LNCaP clone FGC (cell line): ENCODE measurements around the gene LIPG.
"Not testable (repeated sequence)": the region's sequence is repeated elsewhere in the genome, so short reads cannot be mapped to it uniquely, and the experiment has no call there.

Experiments used
- DNase-seq: peaks from one replicate; pipeline ENCODE4 v3.0.0-alpha.2; 2011; ENCODE audit warnings: low read depth
- H3K4me3 ChIP-seq: 2 replicates; pipeline ENCODE4 v1.5.1; 2011; ENCODE audit warnings: mild to moderate bottlenecking, low read depth, low read length, control low read depth
- TF ChIP-seq, protein P1 (sequence below): IDR thresholded peaks from 2 replicates; pipeline ENCODE4 v1.5.1; 2012; ENCODE audit warnings: mild to moderate bottlenecking; ENCODE audit not compliant: control insufficient read depth, insufficient read depth; ENCODE audit errors: extremely low read depth

The LIPG gene

DNA sequence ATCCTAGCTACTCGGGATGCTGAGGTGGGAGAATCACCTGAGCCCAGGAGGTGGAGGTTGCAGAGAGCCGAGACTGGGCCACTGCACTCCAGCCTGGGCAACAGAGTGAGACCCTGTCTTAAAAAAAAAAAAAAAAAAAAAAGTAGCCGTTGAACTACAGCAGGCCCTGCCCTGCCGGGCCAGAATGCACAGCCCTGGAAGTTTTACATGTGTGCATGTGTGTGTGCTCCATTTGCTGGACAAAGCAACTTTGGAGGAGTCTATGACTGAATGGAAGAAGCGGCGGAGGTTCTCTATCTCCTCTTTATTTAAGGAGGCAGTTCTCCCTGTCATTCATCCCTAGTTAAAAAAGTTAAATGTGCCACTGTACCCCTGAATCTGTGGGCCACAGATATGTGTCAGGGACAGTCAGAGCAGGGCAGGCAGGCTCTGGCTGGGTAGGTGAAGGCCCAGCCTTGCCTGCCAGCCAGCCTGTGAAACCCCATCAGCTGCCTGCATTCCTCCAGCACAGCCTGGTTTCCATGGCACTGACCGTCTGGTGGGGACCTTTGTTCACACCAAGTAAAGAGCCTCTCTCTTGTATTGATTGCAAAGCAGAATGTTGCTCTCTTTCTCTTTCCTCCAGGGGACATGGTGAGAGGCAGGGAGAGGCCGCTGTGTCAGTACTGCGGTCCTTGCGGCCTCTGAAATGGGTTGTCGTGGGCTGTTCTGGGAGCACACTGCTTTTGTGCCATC, 10.9 kb downstream of the LIPG start:
- TF ChIP-seq, protein P1, sequence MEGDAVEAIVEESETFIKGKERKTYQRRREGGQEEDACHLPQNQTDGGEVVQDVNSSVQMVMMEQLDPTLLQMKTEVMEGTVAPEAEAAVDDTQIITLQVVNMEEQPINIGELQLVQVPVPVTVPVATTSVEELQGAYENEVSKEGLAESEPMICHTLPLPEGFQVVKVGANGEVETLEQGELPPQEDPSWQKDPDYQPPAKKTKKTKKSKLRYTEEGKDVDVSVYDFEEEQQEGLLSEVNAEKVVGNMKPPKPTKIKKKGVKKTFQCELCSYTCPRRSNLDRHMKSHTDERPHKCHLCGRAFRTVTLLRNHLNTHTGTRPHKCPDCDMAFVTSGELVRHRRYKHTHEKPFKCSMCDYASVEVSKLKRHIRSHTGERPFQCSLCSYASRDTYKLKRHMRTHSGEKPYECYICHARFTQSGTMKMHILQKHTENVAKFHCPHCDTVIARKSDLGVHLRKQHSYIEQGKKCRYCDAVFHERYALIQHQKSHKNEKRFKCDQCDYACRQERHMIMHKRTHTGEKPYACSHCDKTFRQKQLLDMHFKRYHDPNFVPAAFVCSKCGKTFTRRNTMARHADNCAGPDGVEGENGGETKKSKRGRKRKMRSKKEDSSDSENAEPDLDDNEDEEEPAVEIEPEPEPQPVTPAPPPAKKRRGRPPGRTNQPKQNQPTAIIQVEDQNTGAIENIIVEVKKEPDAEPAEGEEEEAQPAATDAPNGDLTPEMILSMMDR, result no peak
- no peak overlapping the region for H3K4me3 ChIP-seq
- DNase-seq, result no peak

DNA sequence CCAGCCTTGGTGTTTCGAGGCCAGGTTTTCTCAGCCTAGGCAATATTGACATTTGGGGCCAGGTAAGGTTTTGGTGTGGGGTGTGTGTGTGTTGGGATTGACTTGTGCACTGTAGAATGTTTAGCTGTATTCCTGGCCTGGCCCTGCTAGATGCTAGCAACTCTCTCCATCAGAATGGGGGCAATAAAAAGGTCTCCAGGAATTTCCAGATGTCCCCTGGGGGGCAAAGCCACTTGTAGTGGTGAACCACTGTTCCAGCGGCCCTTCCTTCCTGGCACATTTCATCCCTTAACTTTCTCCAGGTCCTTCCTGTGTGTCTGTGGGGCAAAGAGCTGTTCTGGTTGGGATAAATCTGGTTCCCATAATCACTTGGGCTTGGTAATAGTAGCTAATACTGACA, 12.0 kb downstream of the LIPG start:
- TF ChIP-seq, protein P1, result no peak
- H3K4me3 ChIP-seq, result no peak overlapping the region
- no peak for DNase-seq

DNA sequence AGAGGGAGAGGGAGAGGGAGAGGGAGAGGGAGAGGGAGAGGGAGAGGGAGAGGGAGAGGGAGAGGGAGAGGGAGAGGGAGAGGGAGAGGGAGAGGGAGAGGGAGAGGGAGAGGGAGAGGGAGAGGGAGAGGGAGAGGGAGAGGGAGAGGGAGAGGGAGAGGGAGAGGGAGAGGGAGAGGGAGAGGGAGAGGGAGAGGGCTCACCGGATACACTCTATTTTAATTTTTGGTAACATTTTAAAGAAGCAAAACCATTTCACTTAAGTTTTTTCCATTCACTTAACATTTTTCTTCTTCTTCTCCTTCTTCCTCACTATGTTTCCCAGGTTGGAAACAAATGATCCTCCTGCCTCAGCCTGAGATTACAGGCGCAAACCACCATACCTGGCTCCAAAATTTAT, 17.2 kb downstream of the LIPG start:
- H3K4me3 ChIP-seq, DNase-seq: not testable (repeated sequence)

DNA sequence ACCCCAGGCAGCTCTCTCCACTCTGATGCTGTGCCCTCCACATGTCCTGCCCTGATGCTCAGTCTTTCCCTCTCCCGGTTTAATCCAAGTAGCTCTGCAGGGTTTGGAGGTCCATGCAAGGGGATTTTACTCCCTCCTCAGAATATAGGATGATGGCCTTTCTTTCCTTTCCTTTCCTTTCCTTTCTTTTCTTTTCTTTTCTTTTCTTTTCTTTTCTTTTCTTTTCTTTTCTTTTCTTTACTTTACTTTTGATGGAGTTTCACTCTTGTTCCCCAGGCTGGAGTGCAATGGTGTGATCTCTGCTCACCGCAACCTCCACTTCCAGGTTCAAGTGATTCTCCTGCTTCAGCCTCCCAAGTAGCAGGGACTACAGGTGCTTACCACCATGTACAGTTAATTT, 17.7 kb downstream of the LIPG start:
- H3K4me3 ChIP-seq, DNase-seq: not testable (repeated sequence)

DNA sequence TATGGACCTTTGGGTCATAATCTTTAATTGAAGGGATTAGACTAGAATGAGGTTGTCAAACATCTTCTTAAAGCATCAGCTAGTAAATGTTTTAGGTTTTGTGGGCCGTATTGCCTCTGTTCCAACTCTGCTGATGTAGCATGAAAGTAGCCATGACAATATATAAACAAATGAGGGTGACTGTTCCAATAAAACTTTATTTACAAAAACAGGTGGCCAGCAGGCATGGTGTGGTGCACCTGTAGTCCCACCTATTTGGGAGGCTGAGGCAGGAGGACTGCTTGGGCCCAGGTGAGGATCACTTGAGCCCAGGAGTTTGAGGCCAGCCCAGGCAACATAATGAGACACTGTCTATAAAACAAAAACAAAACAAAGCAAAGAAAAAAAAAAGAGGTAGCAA, 18.4 kb downstream of the LIPG start:
- no peak for DNase-seq
- TF ChIP-seq, protein P1, result no peak
- H3K4me3 ChIP-seq, result no peak overlapping the region

DNA sequence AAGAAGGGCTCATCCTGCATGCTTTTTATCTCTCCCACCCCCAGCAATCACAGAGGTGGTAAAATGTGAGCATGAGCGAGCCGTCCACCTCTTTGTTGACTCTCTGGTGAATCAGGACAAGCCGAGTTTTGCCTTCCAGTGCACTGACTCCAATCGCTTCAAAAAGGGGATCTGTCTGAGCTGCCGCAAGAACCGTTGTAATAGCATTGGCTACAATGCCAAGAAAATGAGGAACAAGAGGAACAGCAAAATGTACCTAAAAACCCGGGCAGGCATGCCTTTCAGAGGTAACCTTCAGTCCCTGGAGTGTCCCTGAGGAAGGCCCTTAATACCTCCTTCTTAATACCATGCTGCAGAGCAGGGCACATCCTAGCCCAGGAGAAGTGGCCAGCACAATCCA, 19.5 kb downstream of the LIPG start:
- no peak overlapping the region for H3K4me3 ChIP-seq
- TF ChIP-seq, protein P1, result no peak
- no peak for DNase-seq

DNA sequence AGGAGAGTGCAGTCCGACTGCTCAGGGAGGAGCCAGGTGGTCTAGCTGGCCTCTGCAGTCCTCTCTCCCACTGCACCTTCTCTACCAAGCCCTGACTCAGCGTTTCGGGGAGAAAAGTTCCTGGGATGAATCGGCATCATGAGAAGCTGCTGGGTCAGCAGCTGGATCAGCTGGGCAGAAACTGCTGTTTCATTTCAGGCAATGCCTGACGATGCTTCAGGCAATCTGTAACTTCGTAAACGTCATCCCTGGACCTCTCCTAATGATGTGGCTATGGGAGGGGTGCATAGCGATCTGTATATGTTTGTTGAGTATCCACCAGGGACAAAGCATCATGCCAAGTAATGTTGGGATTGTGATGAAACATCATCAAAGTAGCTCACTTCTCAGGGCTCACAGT, 20.7 kb downstream of the LIPG start:
- H3K4me3 ChIP-seq, result no peak overlapping the region
- DNase-seq, result no peak

DNA sequence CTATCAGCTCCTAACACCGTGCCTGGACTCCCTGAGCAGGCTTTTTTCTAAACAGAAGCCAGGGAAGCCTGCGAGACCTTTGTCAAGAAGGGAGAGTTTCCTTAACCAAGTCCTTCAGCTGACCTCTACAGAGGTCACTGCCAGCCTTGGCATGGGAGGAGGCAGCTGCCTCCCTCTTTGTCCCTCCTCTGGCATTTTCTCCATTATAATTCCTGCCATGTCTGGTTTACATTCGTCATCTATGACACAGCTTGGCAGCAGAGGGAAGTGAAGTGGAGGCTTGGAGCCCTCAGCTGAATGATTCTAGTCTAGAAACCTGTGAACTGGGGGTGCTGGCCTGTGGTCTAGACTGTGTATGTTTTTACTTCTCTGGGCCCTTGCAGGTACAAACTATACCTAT, 22.5 kb downstream of the LIPG start:
- DNase-seq, result no peak
- no peak overlapping the region for H3K4me3 ChIP-seq
- TF ChIP-seq, protein P1, result no peak

More for the DNA sequence above, 20.7 kb downstream of the LIPG start:
- TF ChIP-seq, protein P1, result no peak

DNA sequence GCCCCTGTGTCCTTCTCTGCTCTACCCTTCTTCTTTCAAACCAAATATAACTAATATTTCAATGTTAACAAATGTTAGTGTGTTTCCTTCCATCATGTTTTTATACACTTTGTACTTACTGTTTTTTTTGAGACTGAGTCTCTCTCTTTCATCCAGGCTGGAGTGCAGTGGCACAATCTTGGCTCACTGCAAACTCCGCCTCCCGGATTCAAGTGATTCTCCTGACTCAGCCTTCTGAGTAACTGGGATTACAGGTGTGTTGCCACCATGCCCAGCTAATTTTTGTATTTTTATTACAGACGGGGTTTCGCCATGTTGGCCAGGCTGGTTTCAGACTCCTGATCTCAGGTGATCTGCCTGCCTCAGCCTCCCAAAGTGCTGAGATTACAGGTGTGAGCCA, 23.1 kb downstream of the LIPG start:
- DNase-seq, H3K4me3 ChIP-seq: not testable (repeated sequence)
